Measurements from ENCODE around the gene CADM4. TPM values are rescaled to one million over a fixed set of nuclear protein-coding genes. Genes with fewer than 3 reads are reported as not detected.

Gene CADM4
- total and polyA plus RNA-seq, 10 of the 15 experiments (the other 5 are each of a cell fraction or from before 2014, with no cell fraction given), result 0.04 to 0.12 (median 0.08) TPM; not detected in 5

DNA sequence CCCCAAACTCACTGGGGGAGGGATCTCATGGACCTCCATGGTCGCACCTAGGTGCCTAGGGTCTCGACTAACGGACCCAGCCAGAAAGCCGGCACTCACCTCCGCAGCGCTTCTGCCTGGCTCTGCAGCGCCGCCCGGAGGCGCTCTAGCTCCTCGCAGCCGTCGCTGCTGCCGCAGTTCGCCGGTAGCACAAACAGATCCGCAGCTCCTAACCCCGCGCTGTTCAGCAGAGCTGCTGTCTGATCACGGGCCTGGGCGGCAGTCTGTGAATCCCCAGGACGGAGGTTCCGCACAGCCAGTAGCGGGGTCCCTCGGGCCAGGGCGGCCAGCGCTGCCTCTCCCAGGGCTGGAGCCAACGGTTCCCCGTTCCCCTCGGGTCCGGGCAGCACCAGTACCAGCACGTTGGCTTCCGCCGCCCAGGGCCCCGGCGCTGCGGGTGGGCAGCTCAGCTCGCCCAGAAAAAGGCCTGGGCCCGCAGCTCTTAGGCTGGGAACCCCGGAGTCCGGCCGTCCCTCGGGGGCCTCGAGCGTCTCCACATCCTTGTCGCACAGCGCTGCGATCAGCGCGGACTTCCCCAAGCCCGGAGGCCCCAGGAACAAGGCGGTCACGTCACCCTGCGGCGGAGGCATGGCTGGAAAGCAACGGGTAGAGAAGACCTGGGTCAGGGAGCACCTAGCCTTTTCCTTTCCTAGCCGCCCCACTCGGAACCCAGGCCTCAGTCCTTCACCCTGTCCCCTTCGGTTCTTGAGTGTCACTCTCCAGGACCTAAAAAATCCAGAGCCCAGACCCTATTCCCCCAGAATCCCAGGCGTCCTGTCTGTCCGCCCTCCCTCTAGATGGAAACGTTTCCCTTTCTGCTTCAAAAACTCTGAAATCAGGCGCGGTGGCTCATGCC lies 44.7 kb downstream of the CADM4 start (continued):
- TF ChIP-seq KAT2A (conservative IDR thresholded peaks at IDR 0.05; ENCODE audit: control insufficient read depth, low read depth, low read length) (no peak), NFYA (IDR thresholded peaks at IDR 0.05; ENCODE audit: borderline replicate concordance, low read depth, low read length) (no peak), CBFB (IDR thresholded peaks at IDR 0.05; ENCODE audit: low read depth) (0 out of 2 replicates have a peak, but pooled peaks have one; percentile 2), SIX5 (IDR thresholded peaks at IDR 0.05; ENCODE audit: low read depth, low read length, severe bottlenecking) (no peak), NBN (IDR thresholded peaks at IDR 0.05) (peak; percentile 55; the same call in 1 of the 2 replicates), PAX5 (IDR thresholded peaks at IDR 0.05; ENCODE audit: borderline replicate concordance, low read depth, low read length) (no peak), JUND (IDR thresholded peaks at IDR 0.05; ENCODE audit: low read depth, low read length) (no peak), BCLAF1 (IDR thresholded peaks at IDR 0.05) (no peak), SMC3 (IDR thresholded peaks at IDR 0.05; ENCODE audit: borderline replicate concordance, low read length) (peak; percentile 65; the same call in 1 of the 2 replicates), NFXL1 (IDR thresholded peaks at IDR 0.05; ENCODE audit: borderline replicate concordance) (no peak), ETV6 (conservative IDR thresholded peaks at IDR 0.05 in 1 of 2, IDR thresholded peaks at IDR 0.05 in 1 of 2; ENCODE audit: borderline replicate concordance in 1 of 2, low read depth in 1 of 2) (no peak), POLR2AphosphoS5 (IDR thresholded peaks at IDR 0.05; ENCODE audit: low read length) (peak; percentile 39; the same call in 1 of the 2 replicates), WRNIP1 (IDR thresholded peaks at IDR 0.05; ENCODE audit: borderline replicate concordance, low read depth, low read length) (no peak), MYB (IDR thresholded peaks at IDR 0.05; ENCODE audit: borderline replicate concordance, low read depth, low read length) (no peak; the same call in 1 of the 2 replicates), MYC (IDR thresholded peaks at IDR 0.05; ENCODE audit: insufficient read depth, insufficient read length, insufficient replicate concordance, low read length, severe bottlenecking) (no peak), GABPA (IDR thresholded peaks at IDR 0.05; ENCODE audit: low read depth) (no peak), EP300 (IDR thresholded peaks at IDR 0.05; ENCODE audit: borderline replicate concordance in 1 of 2, control insufficient read depth in 1 of 2, low read depth in 2 of 2, low read length in 2 of 2) (no peak), ZBTB4 (CRISPR knock-in tag; IDR thresholded peaks at IDR 0.05) (no peak), SMARCA5 (IDR thresholded peaks at IDR 0.05) (peak; percentile 93), SUPT20H (IDR thresholded peaks at IDR 0.05; ENCODE audit: borderline replicate concordance, control insufficient read depth, low read depth, low read length) (no peak)
- TF ChIP-seq, protein P1, sequence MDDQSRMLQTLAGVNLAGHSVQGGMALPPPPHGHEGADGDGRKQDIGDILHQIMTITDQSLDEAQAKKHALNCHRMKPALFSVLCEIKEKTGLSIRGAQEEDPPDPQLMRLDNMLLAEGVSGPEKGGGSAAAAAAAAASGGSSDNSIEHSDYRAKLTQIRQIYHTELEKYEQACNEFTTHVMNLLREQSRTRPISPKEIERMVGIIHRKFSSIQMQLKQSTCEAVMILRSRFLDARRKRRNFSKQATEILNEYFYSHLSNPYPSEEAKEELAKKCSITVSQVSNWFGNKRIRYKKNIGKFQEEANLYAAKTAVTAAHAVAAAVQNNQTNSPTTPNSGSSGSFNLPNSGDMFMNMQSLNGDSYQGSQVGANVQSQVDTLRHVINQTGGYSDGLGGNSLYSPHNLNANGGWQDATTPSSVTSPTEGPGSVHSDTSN (IDR thresholded peaks at IDR 0.05; ENCODE audit: insufficient replicate concordance, low read depth, low read length), result no peak
